IMR-90 (cell line): ENCODE results near the gene NACC2. TPM values are rescaled to one million over a fixed set of nuclear protein-coding genes. Genes with fewer than 3 reads are reported as not detected.

ENCODE experiments used
- ATAC-seq: fragments of 200-7000 bp; cut with Tn5 transposase; 2 replicates; pipeline ENCODE4 v1.9.1; 2020; ENCODE audit warnings: low read depth, mild to moderate bottlenecking, moderate library complexity
- BruUV-seq: library from RNA; stranded (reverse); fragments of 400-500 nt; replicated peaks from 2 replicates; lab custom pipeline; 2021; lab: Mats Ljungman, UMichigan
- CTCF ChIA-PET: fragments of 300-600 bp; formaldehyde crosslinking; extraction: SDS; loops from one replicate; lab custom pipeline; 2021; ENCODE audit warnings: antibody characterized with exemption; lab: Yijun Ruan, JAX
- POLR2A ChIA-PET: fragments of 300-600 bp; sonication (Branson Sonifier 250); formaldehyde crosslinking; loops from one replicate; lab custom pipeline; 2022; ENCODE audit warnings: antibody characterized with exemption; ENCODE audit not compliant: unreplicated experiment; lab: Charles Lee
- DNase-seq: peaks from one replicate; pipeline ENCODE4 v3.0.0; 2013
- H2AFZ ChIP-seq: replicated peaks from 2 replicates; pipeline ENCODE3; 2013; ENCODE audit warnings: low read length, mild to moderate bottlenecking; ENCODE audit not compliant: poor library complexity
- H2AK5ac ChIP-seq: 2 replicates; pipeline ENCODE4 v1.6.1; 2013; ENCODE audit warnings: low read depth, low read length, inconsistent platforms
- H2AK9ac ChIP-seq: replicated peaks from 2 replicates; pipeline ENCODE3; 2013; ENCODE audit warnings: mild to moderate bottlenecking, low read depth, low read length, moderate library complexity; ENCODE audit not compliant: poor library complexity
- H2BK120ac ChIP-seq: 2 replicates; pipeline ENCODE4 v1.6.1; 2013; ENCODE audit warnings: low read depth, low read length, inconsistent platforms
- H2BK15ac ChIP-seq: 3 replicates; pipeline ENCODE4 v1.6.1; 2013; ENCODE audit warnings: low read depth, low read length, inconsistent platforms
- H2BK20ac ChIP-seq: 2 replicates; pipeline ENCODE4 v1.6.1; 2013; ENCODE audit warnings: low read depth, mild to moderate bottlenecking, inconsistent platforms, low read length, moderate library complexity
- H2BK5ac ChIP-seq: 2 replicates; pipeline ENCODE4 v1.6.1; 2013; ENCODE audit warnings: mild to moderate bottlenecking, low read depth, low read length, inconsistent platforms; ENCODE audit not compliant: poor library complexity, severe bottlenecking
- H3K14ac ChIP-seq: replicated peaks from 2 replicates; pipeline ENCODE4 v1.6.1; 2013; ENCODE audit warnings: low read depth, low read length, inconsistent platforms
- H3K18ac ChIP-seq: 2 replicates; pipeline ENCODE4 v1.6.1; 2013; ENCODE audit warnings: low read depth, low read length, control low read depth
- H3K23ac ChIP-seq: 2 replicates; pipeline ENCODE4 v1.6.1; 2013; ENCODE audit warnings: low read depth, low read length, inconsistent platforms
- H3K27ac ChIP-seq: 2 replicates; pipeline ENCODE4 v1.5.1; 2013; ENCODE audit warnings: mild to moderate bottlenecking, control low read depth, low read length; ENCODE audit not compliant: insufficient read depth
- H3K27me3 ChIP-seq: 2 replicates; pipeline ENCODE4 v1.6.1; 2013; ENCODE audit warnings: low read length; ENCODE audit not compliant: control insufficient read depth, insufficient read depth
- H3K36me3 ChIP-seq: 2 replicates; pipeline ENCODE4 v1.6.1; 2013; ENCODE audit warnings: low read length, mixed read lengths; ENCODE audit not compliant: control insufficient read depth, insufficient read depth
- H3K4ac ChIP-seq: 2 replicates; pipeline ENCODE4 v1.6.1; 2013; ENCODE audit warnings: low read depth, low read length, inconsistent platforms
- H3K4me1 ChIP-seq: 2 replicates; pipeline ENCODE4 v1.6.1; 2013; ENCODE audit warnings: low read length, mixed read lengths; ENCODE audit not compliant: control insufficient read depth, insufficient read depth
- H3K4me2 ChIP-seq: 2 replicates; pipeline ENCODE4 v1.6.1; 2013; ENCODE audit warnings: low read depth, mild to moderate bottlenecking, control low read depth, low read length, moderate library complexity
- H3K4me3 ChIP-seq: 2 replicates; pipeline ENCODE4 v1.5.1; 2013; ENCODE audit warnings: low read depth, mild to moderate bottlenecking, control low read depth, low read length, moderate library complexity; ENCODE audit not compliant: insufficient read depth
- H3K56ac ChIP-seq: 2 replicates; pipeline ENCODE4 v1.6.1; 2013; ENCODE audit warnings: low read length, inconsistent platforms; ENCODE audit not compliant: insufficient read depth; ENCODE audit errors: extremely low read depth
- H3K79me1 ChIP-seq, 2 experiments: 2 replicates each; pipeline ENCODE4 v1.6.1; 2013; ENCODE audit warnings: low read length in 2 of 2, inconsistent platforms in 1 of 2, low read depth in 1 of 2
- H3K9ac ChIP-seq: 2 replicates; pipeline ENCODE4 v1.6.1; 2013; ENCODE audit warnings: low read depth, low read length, control low read depth
- H3K9me1 ChIP-seq: 2 replicates; pipeline ENCODE4 v1.6.1; 2013; ENCODE audit warnings: low read length, inconsistent platforms; ENCODE audit not compliant: insufficient read depth
- H3K9me3 ChIP-seq: 2 replicates; pipeline ENCODE4 v1.6.1; 2013; ENCODE audit warnings: low read length; ENCODE audit not compliant: control insufficient read depth, insufficient read depth
- H4K20me1 ChIP-seq: 2 replicates; pipeline ENCODE4 v1.6.1; 2013; ENCODE audit warnings: low read length, inconsistent platforms; ENCODE audit not compliant: insufficient read depth
- H4K5ac ChIP-seq: 2 replicates; pipeline ENCODE4 v1.6.1; 2013; ENCODE audit warnings: mild to moderate bottlenecking, low read depth, low read length, control low read depth
- H4K8ac ChIP-seq, 2 experiments: 2 replicates each; pipeline ENCODE4 v1.6.1; 2013; ENCODE audit warnings: low read depth in 2 of 2, low read length in 2 of 2, control low read depth in 1 of 2, inconsistent platforms in 1 of 2
- H4K91ac ChIP-seq: 2 replicates; pipeline ENCODE4 v1.6.1; 2013; ENCODE audit warnings: low read depth, low read length, inconsistent platforms; ENCODE audit not compliant: insufficient read depth
- BHLHE40 ChIP-seq: fragments of 150-350 bp; IDR thresholded peaks from 2 replicates; pipeline ENCODE4 v1.6.1; 2016; ENCODE audit warnings: mild to moderate bottlenecking, low read depth, low read length
- CEBPB ChIP-seq: IDR thresholded peaks from 2 replicates; pipeline ENCODE4 v1.6.1; 2012; ENCODE audit warnings: low read depth, low read length, improper control_type of control experiment
- CHD1 ChIP-seq: IDR thresholded peaks from 2 replicates; pipeline ENCODE4 v1.6.1; 2012; ENCODE audit warnings: low read depth, low read length, improper control_type of control experiment
- FOS ChIP-seq: fragments of 150-350 bp; IDR thresholded peaks from 2 replicates; pipeline ENCODE4 v1.6.1; 2016; ENCODE audit warnings: low read depth, low read length
- MAFK ChIP-seq: IDR thresholded peaks from 2 replicates; pipeline ENCODE4 v1.6.1; 2012; ENCODE audit warnings: low read depth, low read length, improper control_type of control experiment
- MAZ ChIP-seq: IDR thresholded peaks from 2 replicates; pipeline ENCODE4 v1.6.1; 2012; ENCODE audit warnings: low read depth, mild to moderate bottlenecking, low read length, improper control_type of control experiment, moderate library complexity, borderline replicate concordance
- MXI1 ChIP-seq: IDR thresholded peaks from 2 replicates; pipeline ENCODE4 v1.6.1; 2012; ENCODE audit warnings: low read depth, mild to moderate bottlenecking, low read length, moderate library complexity, borderline replicate concordance
- NFE2L2 ChIP-seq: fragments of 150-350 bp; IDR thresholded peaks from 2 replicates; pipeline ENCODE4 v1.6.1; 2016; ENCODE audit warnings: low read depth, mild to moderate bottlenecking, low read length
- POLR2A ChIP-seq: IDR thresholded peaks from 2 replicates; pipeline ENCODE4 v1.6.1; 2012; ENCODE audit warnings: mild to moderate bottlenecking, low read depth, low read length
- RAD21 ChIP-seq: IDR thresholded peaks from 2 replicates; pipeline ENCODE4 v1.6.1; 2012; ENCODE audit warnings: low read length, improper control_type of control experiment
- RCOR1 ChIP-seq: IDR thresholded peaks from 2 replicates; pipeline ENCODE4 v1.6.1; 2012; ENCODE audit warnings: mild to moderate bottlenecking, low read length, improper control_type of control experiment; ENCODE audit not compliant: insufficient replicate concordance
- RFX5 ChIP-seq: IDR thresholded peaks from 2 replicates; pipeline ENCODE4 v1.8.0; 2012; ENCODE audit warnings: low read depth, mild to moderate bottlenecking, low read length, moderate library complexity
- SMC3 ChIP-seq: fragments of 150-350 bp; IDR thresholded peaks from 2 replicates; pipeline ENCODE4 v1.6.1; 2016; ENCODE audit warnings: low read depth, mild to moderate bottlenecking, antibody characterized with exemption, low read length, moderate library complexity
- WGBS, 2 experiments: methylation state at CpG; one replicate each; pipeline versions ENCODE4 v1.1.5 to v1.1.7; 2013; ENCODE audit warnings: missing lambda C conversion rate in 2 of 2; ENCODE audit not compliant: insufficient read length in 1 of 2; ENCODE audit errors: extremely low coverage in 2 of 2; 5-methylcytosine and 5-hydroxymethylcytosine counted together
- dilution Hi-C: fragments of 300-500 bp; cut with HindIII; formaldehyde crosslinking; loops from one replicate; pipeline ENCODE4 v1.14.3; 2018; ENCODE audit warnings: low sequenced_read_pairs; ENCODE audit not compliant: unreplicated experiment
- in situ Hi-C: fragments of 300-500 bp; cut with MboI; formaldehyde crosslinking; loops from 3 replicates; pipeline ENCODE4 v1.14.3; 2019; ENCODE audit warnings: low sequenced_read_pairs, inconsistent platforms, mixed read lengths
- intact Hi-C: fragments of 100-400 bp; cut with micrococcal nuclease; formaldehyde crosslinking; loops from 2 replicates; pipeline ENCODE4 v1.10.0; 2022
- polyA plus RNA-seq, 3 experiments: library from polyadenylated mRNA; depleted of rRNA; stranded (reverse); fragments of >200 nt; gene quantifications; 2 replicates each; pipeline ENCODE4 v1.2.3, GENCODE V29; 2012; ENCODE audit warnings: low replicate concordance in 1 of 3
- total RNA-seq: library from RNA; depleted of rRNA; stranded (reverse); fragments of >200 nt; gene quantifications from 2 replicates; pipeline ENCODE4 v1.2.3, GENCODE V29; 2012
- TF ChIP-seq, protein P1 (sequence below): conservative IDR thresholded peaks from 2 replicates; pipeline ENCODE4 v1.5.1; 2012; ENCODE audit warnings: mild to moderate bottlenecking, low read depth, low read length, improper control_type of control experiment
- TF ChIP-seq, protein P2 (sequence below): fragments of 150-350 bp; IDR thresholded peaks from 2 replicates; pipeline ENCODE4 v1.6.1; 2016; ENCODE audit warnings: low read depth, mild to moderate bottlenecking, low read length, moderate library complexity, borderline replicate concordance
- TF ChIP-seq, protein P3 (sequence below): fragments of 150-350 bp; IDR thresholded peaks from 2 replicates; pipeline ENCODE4 v1.6.1; 2017; ENCODE audit warnings: mild to moderate bottlenecking, antibody characterized with exemption, low read length, low read depth

The NACC2 gene
- total and polyA plus RNA-seq, 2 of the 4 experiments (the other 2 are of a cell fraction), result 7.9 to 19.0 TPM

DNA sequence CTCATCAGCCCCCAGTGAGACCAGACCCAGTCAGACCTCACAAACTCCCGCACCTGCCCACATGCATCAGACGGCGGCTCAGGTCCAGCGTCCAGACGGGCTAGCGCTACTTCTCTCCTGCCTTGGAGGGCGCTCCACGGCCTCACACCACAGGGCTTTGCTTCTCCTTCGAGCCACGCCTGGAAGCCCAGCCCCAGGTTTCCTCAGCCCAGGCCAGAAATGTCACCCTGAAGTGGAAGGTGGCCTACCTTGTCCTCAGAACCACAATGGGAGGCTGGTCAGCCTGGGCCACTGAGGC is 2.8 kb downstream of the NACC2 start:
- Histone ChIP-seq H3K4me1 (peaks cover 23% of the 10 kb centered on the region), H3K4ac (no peak overlapping the region; the same call in 1 of the 2 replicates), H2BK20ac (no peak overlapping the region), H2AFZ (no peak overlapping the region), H2BK15ac (no peak overlapping the region), H3K14ac (no peak overlapping the region), H3K4me3 (no peak overlapping the region), H4K20me1 (peaks cover 68% of the 10 kb centered on the region), H3K4me2 (no peak overlapping the region), H3K9me3 (no peaks in the 10 kb centered on the region), H4K8ac (no peak overlapping the region), H3K36me3 (peaks cover 6% of the 10 kb centered on the region; the same call in 1 of the 2 replicates), H3K27me3 (no peaks in the 10 kb centered on the region), H4K5ac (no peak overlapping the region), H3K27ac (no peak overlapping the region), H2BK5ac (no peak overlapping the region), H3K79me1 (peaks cover 9 to 59% of the 10 kb centered on the region in 2 experiments), H3K9me1 (peaks cover 5% of the 10 kb centered on the region), H3K9ac (no peak overlapping the region), H2BK120ac (no peak overlapping the region), H3K18ac (no peak overlapping the region), H2AK9ac (no peak overlapping the region), H4K91ac (no peak overlapping the region), H2AK5ac (peak overlapping the region; percentile 43; the same call in 1 of the 2 replicates), H3K23ac (no peak overlapping the region), H3K56ac (no peak overlapping the region)
- TF ChIP-seq RAD21 (no peak), NFE2L2 (no peak), MAZ (no peak), FOS (no peak), SMC3 (no peak), CEBPB (no peak), POLR2A (no peak), MXI1 (no peak), RFX5 (no peak), BHLHE40 (no peak), CHD1 (no peak), RCOR1 (no peak), MAFK (no peak)
- TF ChIP-seq, protein P1, sequence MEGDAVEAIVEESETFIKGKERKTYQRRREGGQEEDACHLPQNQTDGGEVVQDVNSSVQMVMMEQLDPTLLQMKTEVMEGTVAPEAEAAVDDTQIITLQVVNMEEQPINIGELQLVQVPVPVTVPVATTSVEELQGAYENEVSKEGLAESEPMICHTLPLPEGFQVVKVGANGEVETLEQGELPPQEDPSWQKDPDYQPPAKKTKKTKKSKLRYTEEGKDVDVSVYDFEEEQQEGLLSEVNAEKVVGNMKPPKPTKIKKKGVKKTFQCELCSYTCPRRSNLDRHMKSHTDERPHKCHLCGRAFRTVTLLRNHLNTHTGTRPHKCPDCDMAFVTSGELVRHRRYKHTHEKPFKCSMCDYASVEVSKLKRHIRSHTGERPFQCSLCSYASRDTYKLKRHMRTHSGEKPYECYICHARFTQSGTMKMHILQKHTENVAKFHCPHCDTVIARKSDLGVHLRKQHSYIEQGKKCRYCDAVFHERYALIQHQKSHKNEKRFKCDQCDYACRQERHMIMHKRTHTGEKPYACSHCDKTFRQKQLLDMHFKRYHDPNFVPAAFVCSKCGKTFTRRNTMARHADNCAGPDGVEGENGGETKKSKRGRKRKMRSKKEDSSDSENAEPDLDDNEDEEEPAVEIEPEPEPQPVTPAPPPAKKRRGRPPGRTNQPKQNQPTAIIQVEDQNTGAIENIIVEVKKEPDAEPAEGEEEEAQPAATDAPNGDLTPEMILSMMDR, result no peak
- TF ChIP-seq, protein P2, sequence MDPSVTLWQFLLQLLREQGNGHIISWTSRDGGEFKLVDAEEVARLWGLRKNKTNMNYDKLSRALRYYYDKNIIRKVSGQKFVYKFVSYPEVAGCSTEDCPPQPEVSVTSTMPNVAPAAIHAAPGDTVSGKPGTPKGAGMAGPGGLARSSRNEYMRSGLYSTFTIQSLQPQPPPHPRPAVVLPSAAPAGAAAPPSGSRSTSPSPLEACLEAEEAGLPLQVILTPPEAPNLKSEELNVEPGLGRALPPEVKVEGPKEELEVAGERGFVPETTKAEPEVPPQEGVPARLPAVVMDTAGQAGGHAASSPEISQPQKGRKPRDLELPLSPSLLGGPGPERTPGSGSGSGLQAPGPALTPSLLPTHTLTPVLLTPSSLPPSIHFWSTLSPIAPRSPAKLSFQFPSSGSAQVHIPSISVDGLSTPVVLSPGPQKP, result no peak
- TF ChIP-seq, protein P3, sequence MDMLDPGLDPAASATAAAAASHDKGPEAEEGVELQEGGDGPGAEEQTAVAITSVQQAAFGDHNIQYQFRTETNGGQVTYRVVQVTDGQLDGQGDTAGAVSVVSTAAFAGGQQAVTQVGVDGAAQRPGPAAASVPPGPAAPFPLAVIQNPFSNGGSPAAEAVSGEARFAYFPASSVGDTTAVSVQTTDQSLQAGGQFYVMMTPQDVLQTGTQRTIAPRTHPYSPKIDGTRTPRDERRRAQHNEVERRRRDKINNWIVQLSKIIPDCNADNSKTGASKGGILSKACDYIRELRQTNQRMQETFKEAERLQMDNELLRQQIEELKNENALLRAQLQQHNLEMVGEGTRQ, result no peak
- CTCF ChIA-PET, result no interaction called here
- BruUV-seq, result no TSS peak
- DNase-seq (no peak), ATAC-seq (no peak)
- POLR2A ChIA-PET, result no interaction called here
- WGBS, 2 experiments, result 84% methylated on average over 5 of the region's 10 CpGs; no CpG with 5 or more reads in 1 of the 2 experiments
- dilution Hi-C loops (no loop called here), in situ Hi-C loops (no loop called here), intact Hi-C loops (no loop called here)
